Left ventricle myocardium inferior (tissue), 1 donor: ENCODE data around the gene NFIA. TPM values are rescaled to one million over a fixed set of nuclear protein-coding genes. Genes with fewer than 3 reads are reported as not detected.
A peak's percentile ranks its signal among the peaks of the same experiment; 100 is the strongest.

ENCODE experiments used
- DNase-seq: peaks from one replicate; pipeline ENCODE4 v3.0.0-alpha.2; 2020
- H3K27ac ChIP-seq: fragments of 200-600 bp; replicated peaks from 2 replicates; pipeline ENCODE4 v1.8.0; 2021
- H3K27me3 ChIP-seq: fragments of 200-600 bp; 2 replicates; pipeline ENCODE4 v1.8.0; 2021; ENCODE audit warnings: low read depth
- H3K36me3 ChIP-seq: fragments of 200-600 bp; 2 replicates; pipeline ENCODE4 v1.8.0; 2021
- H3K4me1 ChIP-seq: fragments of 200-600 bp; 2 replicates; pipeline ENCODE4 v1.8.0; 2021
- H3K4me3 ChIP-seq: fragments of 200-600 bp; 2 replicates; pipeline ENCODE4 v1.8.0; 2021; ENCODE audit warnings: mild to moderate bottlenecking, moderate library complexity
- H3K9me3 ChIP-seq: fragments of 200-600 bp; replicated peaks from 2 replicates; pipeline ENCODE4 v1.8.0; 2021
- intact Hi-C: fragments of 100-400 bp; cut with micrococcal nuclease; formaldehyde crosslinking; loops from one replicate; pipeline ENCODE4 v1.11.0; 2022
- total RNA-seq: library from RNA; stranded (reverse); fragmentation: NEBNext Ultra II Directional; extraction: Animal tissue kit (Norgen Biotek cat#: 25700); gene quantifications from one replicate; pipeline ENCODE4 v1.2.1, GENCODE V29; 2021
- TF ChIP-seq, protein P1 (sequence below): fragments of 200-600 bp; IDR thresholded peaks from 2 replicates; pipeline ENCODE4 v1.8.0; 2021; ENCODE audit warnings: antibody characterized with exemption, mild to moderate bottlenecking, borderline replicate concordance
- donor health status: DM: no; HTN: yes; CAD: no; lungs with severe emphysema.

The NFIA gene
- total RNA-seq, 1 donor from 2014 or later: 90.2 TPM

DNA sequence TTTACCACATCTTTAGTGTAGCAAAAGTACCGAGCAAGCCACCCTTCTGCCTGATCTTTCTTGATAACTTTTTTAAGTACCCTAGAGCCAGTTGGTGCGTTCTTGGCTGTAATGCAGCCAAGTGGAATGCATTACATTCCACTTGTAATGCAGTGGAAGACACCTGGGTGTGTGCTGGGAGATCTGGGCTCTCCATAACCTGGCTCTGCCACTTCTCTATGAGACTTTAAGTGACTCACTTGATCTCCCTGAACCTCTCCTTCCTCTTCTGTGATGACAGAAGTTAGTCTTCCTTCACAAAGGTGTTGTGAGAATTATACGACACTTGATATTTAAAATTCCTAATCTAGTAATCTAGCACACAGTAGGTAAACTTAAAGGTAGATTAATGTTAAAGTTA is 35.3 kb upstream of the NFIA start:
- DNase-seq: no peak
- TF ChIP-seq, protein P1, sequence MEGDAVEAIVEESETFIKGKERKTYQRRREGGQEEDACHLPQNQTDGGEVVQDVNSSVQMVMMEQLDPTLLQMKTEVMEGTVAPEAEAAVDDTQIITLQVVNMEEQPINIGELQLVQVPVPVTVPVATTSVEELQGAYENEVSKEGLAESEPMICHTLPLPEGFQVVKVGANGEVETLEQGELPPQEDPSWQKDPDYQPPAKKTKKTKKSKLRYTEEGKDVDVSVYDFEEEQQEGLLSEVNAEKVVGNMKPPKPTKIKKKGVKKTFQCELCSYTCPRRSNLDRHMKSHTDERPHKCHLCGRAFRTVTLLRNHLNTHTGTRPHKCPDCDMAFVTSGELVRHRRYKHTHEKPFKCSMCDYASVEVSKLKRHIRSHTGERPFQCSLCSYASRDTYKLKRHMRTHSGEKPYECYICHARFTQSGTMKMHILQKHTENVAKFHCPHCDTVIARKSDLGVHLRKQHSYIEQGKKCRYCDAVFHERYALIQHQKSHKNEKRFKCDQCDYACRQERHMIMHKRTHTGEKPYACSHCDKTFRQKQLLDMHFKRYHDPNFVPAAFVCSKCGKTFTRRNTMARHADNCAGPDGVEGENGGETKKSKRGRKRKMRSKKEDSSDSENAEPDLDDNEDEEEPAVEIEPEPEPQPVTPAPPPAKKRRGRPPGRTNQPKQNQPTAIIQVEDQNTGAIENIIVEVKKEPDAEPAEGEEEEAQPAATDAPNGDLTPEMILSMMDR: no peak
- no peaks in the 10 kb centered on the region for H3K36me3 ChIP-seq
- H3K27me3 ChIP-seq: no peaks in the 10 kb centered on the region
- no peaks in the 10 kb centered on the region for H3K9me3 ChIP-seq
- intact Hi-C loops: loop anchor here (10.0 kb wide), 2 partner anchors 72 to 202 kb away; no protein-coding TSS in a partner anchor
- H3K27ac ChIP-seq: no peak overlapping the region
- no peak overlapping the region for H3K4me3 ChIP-seq
- H3K4me1 ChIP-seq: peaks cover 39% of the 10 kb centered on the region

- no peaks in the 10 kb centered on the region for H3K36me3 ChIP-seq
- peak; percentile 96 for DNase-seq
- peak overlapping the region; percentile 100 for H3K27ac ChIP-seq
- intact Hi-C loops: loop anchor here (5.0 to 10.0 kb wide), 4 partner anchors 75 to 402 kb away; no protein-coding TSS in a partner anchor
- H3K4me1 ChIP-seq: peaks cover 57% of the 10 kb centered on the region
- no peaks in the 10 kb centered on the region for H3K9me3 ChIP-seq
- H3K27me3 ChIP-seq: no peaks in the 10 kb centered on the region
- peak overlapping the region; percentile 90 for H3K4me3 ChIP-seq
- TF ChIP-seq, protein P1: peak; percentile 99
Observed at GRCh38 chr1:61049850-61050540, 32.4 kb upstream of the NFIA start.

- H3K4me1 ChIP-seq: peaks cover 65% of the 10 kb centered on the region
- peak; percentile 78 for DNase-seq
Observed at GRCh38 chr1:61050541-61051442, 31.6 kb upstream of the NFIA start.

DNA sequence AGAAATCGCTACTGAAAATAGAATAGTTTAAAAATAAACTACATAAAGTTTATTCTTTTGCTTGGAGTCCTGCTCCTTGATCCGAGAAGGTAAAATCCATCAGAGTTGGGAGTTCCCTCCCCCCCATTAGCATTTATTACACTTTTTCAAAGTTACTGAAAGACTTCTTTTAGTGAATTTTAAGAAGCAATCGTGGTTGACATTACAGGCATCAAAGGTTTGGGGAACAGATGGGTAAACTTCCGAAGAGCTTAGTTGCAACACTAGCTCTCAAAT is 31.0 kb upstream of the NFIA start:
- TF ChIP-seq, protein P1: no peak
- H3K9me3 ChIP-seq: no peaks in the 10 kb centered on the region

More at GRCh38 chr1:61050541-61051442, 31.6 kb upstream of the NFIA start:
- TF ChIP-seq, protein P1: no peak
- H3K27me3 ChIP-seq: no peaks in the 10 kb centered on the region
- intact Hi-C loops: loop anchor here (5.0 to 10.0 kb wide), 2 partner anchors 134 to 402 kb away; no protein-coding TSS in a partner anchor
- peak overlapping the region; percentile 100 for H3K27ac ChIP-seq
- H3K9me3 ChIP-seq: no peaks in the 10 kb centered on the region
- H3K4me3 ChIP-seq: peak overlapping the region; percentile 90
- H3K36me3 ChIP-seq: no peaks in the 10 kb centered on the region

GRCh38 chr1:61051719-61052394 is 30.5 kb upstream of the NFIA start:
- DNase-seq: peak; percentile 39
- intact Hi-C loops: loop anchor here (5.0 to 10.0 kb wide), 2 partner anchors 133 to 400 kb away; no protein-coding TSS in a partner anchor
- TF ChIP-seq, protein P1: no peak
- peaks cover 76% of the 10 kb centered on the region for H3K4me1 ChIP-seq
- no peaks in the 10 kb centered on the region for H3K27me3 ChIP-seq
- no peaks in the 10 kb centered on the region for H3K36me3 ChIP-seq
- peak overlapping the region; percentile 90 for H3K4me3 ChIP-seq
- H3K27ac ChIP-seq: peak overlapping the region; percentile 100
- H3K9me3 ChIP-seq: no peaks in the 10 kb centered on the region

More for the DNA sequence above, 31.0 kb upstream of the NFIA start:
- H3K36me3 ChIP-seq: no peaks in the 10 kb centered on the region
- DNase-seq: no peak
- peak overlapping the region; percentile 90 for H3K4me3 ChIP-seq
- intact Hi-C loops: loop anchor here (5.0 to 10.0 kb wide), 2 partner anchors 133 to 401 kb away; no protein-coding TSS in a partner anchor
- H3K27ac ChIP-seq: peak overlapping the region; percentile 100
- no peaks in the 10 kb centered on the region for H3K27me3 ChIP-seq
- peaks cover 71% of the 10 kb centered on the region for H3K4me1 ChIP-seq
